Astrocyte (in vitro differentiated cells and primary cell): Measurements from ENCODE around the gene MAPK10.

Source experiments
- EZH2 ChIP-seq: IDR thresholded peaks from 2 replicates; pipeline ENCODE4 v1.6.1; 2012; ENCODE audit warnings: mild to moderate bottlenecking, low read length, inconsistent platforms; ENCODE audit not compliant: insufficient read depth
- TF ChIP-seq, protein P1 (sequence below): IDR thresholded peaks from 2 replicates; pipeline ENCODE4 v1.5.1; 2011; ENCODE audit warnings: low read depth, mild to moderate bottlenecking, inconsistent platforms, low read length, moderate library complexity; ENCODE audit not compliant: insufficient read depth

- no peak for TF ChIP-seq EZH2
- TF ChIP-seq, protein P1, sequence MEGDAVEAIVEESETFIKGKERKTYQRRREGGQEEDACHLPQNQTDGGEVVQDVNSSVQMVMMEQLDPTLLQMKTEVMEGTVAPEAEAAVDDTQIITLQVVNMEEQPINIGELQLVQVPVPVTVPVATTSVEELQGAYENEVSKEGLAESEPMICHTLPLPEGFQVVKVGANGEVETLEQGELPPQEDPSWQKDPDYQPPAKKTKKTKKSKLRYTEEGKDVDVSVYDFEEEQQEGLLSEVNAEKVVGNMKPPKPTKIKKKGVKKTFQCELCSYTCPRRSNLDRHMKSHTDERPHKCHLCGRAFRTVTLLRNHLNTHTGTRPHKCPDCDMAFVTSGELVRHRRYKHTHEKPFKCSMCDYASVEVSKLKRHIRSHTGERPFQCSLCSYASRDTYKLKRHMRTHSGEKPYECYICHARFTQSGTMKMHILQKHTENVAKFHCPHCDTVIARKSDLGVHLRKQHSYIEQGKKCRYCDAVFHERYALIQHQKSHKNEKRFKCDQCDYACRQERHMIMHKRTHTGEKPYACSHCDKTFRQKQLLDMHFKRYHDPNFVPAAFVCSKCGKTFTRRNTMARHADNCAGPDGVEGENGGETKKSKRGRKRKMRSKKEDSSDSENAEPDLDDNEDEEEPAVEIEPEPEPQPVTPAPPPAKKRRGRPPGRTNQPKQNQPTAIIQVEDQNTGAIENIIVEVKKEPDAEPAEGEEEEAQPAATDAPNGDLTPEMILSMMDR, result no peak
Measured at GRCh38 chr4:85964298-85964697, 395.6 kb downstream of the MAPK10 start.
